NCI-H1694 treated with DMSO at 0.1 percent for 48 hours (cell line): Measurements from ENCODE around the gene SLC25A10.
A peak's percentile ranks its signal among the peaks of the same experiment; 100 is the strongest.
"Not testable (repeated sequence)": the region's sequence is repeated elsewhere in the genome, so short reads cannot be mapped to it uniquely, and the experiment has no call there.

Experiments
- DNase-seq: peaks from one replicate; lab custom pipeline; 2025; lab: John Stamatoyannopoulos, UW

SLC25A10 gene

DNA sequence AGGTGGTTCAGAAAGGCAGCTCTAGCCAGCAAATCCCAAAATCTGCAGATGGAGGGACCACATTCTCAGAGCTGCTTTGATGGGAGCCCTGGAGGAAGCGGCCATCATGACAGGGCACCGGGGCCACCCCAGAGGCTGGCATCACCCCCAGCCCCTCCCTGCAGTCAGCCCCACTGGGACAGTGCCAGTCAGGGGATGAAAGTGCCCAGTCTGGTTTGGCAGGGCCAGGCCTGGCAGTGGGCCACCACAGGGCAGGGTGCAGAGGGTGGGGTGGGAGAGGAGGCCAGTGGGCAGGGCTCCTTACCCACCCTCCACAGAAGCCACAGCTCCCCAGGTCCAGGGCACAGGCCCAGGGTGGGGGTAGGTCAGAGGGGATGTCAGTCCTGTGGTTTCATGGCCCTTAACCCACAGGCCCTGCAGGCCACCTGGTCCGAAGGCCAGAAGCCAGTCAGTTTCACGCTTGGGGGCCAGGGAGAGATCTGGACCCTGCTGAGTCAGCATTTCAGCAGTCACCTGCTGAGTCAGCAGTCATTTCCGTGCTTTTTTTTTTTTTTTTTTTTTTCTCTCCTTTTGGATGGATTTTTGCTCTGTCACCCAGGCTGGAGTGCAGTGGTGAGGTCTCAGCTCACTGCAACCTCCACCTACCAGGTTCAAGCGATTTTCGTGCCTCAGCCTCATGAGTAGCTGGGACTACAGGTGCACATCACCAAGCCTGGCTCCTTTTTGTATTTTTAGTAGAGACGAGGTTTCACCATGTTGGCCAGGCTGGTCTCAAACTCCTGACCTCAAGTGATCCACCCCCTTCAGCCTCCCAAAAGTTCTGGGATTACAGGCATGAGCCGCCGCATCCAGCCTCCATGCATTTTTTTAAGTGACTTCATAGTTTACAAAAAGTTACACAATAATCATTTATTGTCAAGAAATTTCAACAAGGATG is 10.4 kb downstream of the SLC25A10 start:
- no peak for DNase-seq

DNA sequence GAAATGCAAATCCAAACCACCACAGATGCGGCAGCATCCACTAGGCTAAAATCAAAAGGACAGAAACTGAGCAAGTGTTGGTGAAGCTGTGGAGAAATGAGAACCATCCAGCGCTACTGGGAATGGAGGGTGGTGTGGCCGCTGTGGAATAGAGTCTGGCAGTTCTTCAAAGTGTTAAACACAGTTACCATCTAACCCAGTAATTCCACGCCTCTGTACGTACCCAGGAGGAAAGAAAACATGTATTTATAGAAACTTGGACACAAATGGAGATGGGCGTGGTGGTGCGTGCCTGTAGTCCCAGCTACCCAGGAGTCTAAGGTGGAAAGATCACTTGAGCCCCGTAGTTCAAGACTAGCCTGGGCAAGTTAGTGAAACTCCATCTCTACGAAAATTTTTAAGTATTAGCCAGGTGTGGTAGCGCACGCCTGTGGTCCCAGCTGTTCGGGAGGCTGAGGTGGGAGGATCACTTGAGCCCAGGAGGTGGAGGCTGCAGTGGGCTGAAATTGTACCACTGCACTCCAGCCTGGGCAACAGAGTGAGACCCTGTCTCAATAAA is 11.6 kb downstream of the SLC25A10 start:
- no peak for DNase-seq

DNA sequence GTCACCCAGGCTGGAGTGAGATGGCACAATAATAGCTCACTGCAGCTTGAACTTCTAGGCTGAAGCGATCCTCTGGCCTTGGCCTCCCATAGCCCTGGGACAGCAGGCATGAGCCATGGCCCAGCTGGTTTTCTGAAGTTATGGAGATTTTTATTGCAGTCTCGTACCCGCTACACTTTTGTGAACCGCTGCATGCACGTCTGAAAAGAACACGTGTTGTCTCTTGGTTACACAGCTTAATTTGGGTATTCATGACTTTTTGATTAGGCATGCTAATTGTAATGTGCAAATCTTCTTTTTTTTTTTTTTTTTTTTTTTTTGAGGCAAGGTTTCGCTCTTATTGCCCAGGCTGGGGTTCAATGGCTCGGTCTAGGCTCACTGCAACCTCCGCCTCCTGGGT is 13.4 kb downstream of the SLC25A10 start:
- no peak for DNase-seq

DNA sequence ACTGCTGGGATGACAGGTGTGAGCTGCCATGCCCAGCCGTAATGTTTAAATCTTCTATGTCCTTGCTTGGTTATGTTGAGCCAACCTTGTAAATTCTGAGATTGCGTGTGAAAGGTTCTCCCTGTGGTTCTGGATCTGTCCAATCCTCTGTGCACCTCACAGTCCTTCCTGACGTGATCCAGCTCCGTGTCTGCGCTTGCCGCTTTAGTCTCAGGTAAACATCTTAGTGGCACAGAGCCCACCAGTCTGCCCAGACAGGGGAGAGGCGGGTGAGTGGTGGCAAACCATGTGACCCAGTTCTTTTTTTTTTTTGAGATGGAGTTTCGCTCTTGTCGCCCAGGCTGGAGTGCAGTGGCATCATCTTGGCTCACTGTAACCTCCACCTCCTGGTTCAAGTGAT is 13.9 kb downstream of the SLC25A10 start:
- no peak for DNase-seq

DNA sequence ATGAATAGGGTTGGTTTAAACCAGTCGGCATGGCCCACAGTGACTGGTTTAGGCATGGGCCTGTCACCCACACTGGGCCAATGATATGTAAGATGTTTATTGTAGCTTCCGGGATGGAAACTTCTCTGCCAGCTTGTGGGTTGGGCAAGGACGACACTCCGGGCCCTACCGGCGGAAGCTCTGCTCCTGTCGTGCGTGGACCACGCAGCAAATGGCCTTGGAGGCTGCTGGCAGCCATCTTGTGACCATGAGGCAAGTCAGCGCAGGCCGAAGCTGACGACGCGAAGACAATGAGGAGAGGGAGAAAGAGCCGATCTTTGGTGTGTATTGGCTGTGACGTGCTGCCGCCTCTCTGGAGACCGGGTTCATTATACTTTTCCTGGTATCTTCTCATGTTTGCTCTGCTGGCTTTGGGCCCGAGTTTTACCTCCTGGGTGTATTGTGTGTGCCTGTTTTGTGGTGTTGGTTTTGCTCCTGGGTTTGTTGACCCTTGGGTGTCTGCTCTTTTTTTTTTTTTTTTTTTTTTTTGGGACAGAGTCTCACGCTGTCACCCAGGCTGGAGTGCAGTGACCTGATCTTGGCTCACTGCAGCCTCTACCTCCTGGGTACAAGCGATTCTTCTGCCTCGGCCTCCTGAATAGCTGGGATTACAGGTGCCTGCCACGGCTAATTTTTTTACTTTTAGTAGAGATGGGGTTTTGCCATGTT is 15.4 kb downstream of the SLC25A10 start:
- no peak for DNase-seq

DNA sequence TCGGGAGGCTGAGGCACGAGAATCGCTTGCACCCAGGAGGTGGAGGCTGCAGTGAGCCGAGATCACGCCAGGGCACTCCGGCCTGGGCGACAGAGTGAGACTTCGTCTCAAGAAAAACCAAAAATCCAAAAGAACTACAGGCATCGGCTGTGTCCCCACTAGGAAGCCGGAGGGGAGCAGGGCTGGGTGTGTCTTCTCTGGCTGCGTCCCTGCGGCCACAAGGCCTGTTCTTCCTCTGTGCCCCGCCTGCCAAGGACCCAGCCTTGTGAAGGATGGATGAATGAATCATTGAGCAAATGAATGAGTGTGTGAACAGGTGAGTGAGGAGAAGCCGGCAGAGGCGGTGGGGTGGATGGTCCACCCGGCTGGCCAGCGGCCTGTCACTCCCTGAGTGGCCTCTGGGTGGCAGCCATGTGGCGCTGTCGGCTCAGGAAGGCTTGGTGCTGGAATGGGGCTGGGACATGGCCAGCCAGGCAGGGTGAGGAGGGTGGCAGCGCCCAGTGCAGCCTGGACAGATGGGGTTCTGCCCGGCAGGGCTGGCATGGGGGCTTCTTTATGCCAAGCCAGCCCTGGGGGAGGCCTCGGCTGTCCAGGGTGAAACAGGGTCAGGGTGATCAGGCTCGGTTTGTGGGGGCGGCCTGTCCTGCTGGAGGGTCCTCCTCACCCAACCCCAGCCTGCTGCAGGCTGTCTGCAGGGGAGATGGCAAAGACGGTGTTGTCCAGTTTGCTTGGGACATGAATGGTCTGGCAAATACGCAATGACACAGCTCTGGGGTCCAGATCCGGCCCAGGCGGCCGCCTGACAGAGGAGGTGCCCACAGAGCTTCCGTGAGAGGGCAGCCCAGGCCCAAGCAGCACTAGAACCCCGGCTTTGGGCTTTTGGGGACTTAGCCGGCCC is 21.7 kb downstream of the SLC25A10 start:
- DNase-seq: peak; percentile 51

DNA sequence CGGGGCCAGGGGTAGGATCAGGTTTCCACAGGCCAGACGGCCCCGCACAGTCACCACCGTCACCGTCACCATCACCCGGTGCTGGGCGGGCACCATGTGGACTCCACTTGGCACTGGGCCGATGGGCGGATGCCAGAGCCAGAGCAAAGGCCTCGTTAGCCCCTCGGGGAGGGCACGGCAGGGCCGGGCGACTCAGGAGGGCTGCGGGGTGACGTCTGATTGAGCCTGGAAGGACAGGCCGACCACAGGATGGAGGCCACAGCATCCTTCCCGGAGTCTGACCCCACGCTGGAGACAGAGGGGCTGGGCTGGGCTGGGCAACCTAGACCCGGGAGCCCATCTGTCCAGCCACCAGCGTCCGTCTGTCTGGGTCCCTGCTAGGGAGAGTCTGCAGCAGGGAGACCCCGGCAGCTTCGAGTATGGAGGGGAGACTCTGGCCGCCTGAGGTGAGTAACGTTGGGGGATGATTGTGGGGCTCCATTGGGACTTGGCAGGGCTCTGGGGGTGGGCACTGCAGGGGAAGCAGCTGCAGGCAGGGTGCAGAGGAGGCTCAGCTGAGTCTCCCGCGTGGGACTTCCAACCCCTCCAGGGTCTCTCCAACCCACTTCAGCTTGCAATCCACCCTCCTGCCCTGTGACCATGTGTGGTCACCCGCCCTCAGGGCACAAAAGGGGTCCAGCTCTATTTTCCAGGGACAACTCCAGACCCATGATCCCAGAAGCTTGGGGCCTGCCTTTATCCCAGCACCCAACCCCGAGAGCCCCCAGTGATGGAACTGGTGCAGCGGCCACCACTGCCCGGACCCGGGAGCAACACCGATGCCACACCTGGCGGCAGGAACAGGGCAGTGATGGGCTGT is 22.6 kb downstream of the SLC25A10 start:
- no peak for DNase-seq

DNA sequence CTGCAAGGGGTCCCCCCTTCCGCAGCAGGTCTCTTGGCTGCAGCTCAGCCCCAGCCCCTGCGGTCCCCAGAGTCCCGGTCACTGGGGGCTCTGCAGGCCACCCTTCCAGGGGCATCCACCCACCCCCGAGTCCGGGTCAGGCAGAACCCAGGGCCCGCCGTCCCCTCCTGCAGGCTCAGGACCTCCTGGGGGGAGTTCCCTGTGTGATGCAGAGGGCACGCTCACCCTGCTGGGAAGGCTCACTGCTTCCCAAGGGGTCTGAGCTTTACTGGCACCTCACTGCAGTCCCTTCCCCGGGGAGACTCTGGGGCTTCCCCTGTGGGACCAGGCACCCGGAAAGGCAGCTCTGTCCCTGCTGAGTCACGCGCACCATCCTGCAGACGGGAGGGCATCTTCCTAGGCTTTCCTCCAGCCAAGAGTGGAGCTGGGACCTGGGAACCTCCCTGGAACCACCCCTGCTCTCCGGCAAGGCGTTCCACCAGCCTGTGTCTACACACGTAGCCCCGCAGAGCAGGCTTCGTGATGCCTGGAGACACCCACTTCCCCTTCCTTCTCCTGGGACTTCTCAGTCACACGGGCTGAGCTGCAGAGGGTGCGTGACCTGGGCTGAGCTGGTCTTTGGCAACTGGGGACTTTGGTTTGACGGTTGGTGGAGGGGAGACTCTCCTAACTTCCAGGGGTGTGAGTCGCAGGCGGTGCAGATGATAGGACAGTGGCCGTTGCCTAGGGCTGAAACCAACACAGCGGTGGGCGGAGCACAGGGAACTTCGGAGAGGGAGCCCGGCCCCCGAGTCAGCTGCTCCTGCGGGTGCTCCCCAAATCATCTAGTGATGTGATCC is 23.4 kb downstream of the SLC25A10 start:
- peak; percentile 54 for DNase-seq

DNA sequence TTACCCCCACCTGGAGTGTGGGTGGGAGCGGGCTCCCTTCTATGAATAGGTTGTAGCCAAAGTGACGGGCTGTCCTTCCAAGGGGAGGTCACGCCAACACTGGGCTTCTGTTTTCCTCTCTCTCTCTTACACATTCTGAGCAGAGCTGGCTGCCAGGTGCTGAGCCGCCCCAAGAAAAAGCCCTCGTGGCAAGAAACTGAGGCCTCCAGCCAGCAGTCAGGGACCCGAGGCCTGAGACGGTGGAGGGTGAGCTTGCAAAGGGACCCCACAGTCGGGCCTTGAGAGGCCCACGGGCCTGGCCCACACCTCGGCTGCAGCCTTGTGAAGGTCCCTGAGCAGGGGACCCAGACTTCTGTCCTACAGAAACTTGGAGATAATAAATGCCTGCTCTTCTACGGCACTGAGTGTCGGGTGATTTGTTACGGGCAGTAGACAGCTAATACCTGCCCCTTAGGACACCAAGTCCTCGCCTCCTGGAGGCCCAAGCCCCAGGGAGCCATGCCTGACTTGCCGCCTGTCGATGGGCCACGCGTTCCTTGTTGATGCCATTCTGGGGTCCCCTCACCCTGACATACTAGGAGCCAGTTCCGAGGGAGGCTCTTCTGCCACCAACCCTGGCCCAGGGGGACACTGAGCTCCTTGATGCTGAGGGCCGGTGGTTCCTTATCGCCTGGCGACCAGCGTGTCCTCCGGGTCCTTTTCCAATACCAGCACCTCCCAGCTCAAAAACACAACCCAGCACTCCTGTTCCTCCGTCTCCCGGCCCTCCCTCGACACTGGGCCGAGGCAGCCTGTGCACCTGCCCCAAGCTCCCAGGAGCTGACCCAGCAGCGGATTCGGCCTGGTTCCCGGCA is 26.1 kb downstream of the SLC25A10 start:
- DNase-seq: no peak

DNA sequence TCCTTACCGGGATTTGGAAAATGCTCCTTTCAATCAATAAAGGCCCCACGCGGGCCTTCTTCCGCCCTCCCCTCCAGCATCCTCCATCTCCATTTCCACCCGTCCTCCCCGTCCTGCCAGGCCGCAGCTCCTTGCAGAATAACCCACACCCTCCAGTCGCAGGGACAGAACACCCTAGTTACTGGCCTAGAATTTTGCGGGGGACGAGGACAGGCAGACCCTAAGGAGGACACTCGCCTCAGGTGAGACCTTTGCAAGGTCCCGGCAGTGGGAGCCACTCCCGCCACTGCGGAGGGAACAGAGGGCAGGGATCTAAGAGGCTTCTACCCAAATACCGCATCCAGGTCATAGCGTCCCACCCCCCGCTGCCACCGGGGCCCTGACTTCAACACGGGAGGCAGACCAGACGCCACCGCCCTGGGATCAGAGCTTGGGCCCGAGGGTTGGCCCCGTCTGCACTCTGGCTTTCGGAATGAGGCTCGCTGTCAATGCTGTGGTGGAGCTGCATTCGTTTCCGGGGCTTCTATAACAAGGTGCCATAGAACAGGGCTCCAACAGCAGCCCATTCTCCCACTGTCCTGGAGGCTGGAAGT is 26.8 kb downstream of the SLC25A10 start:
- DNase-seq: no peak

DNA sequence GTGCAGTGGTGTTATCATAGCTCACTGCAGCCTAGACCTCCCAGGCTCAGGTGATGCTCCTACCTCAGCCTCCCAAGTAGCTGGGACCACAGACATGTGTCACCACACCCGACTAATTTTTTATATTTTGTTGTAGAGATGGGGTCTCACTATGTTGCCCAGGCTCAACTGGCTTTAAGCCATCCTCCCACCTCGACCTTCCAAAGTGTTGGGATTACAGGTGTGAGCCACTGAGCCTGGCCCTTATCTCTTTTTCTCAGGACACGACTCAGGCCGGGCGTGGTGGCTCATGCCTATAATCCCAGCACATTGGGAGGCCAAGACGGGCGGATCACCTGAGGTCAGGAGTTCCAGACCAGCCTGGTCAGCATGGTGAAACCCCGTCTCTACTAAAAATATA is 27.5 kb downstream of the SLC25A10 start:
- not testable (repeated sequence) for DNase-seq

DNA sequence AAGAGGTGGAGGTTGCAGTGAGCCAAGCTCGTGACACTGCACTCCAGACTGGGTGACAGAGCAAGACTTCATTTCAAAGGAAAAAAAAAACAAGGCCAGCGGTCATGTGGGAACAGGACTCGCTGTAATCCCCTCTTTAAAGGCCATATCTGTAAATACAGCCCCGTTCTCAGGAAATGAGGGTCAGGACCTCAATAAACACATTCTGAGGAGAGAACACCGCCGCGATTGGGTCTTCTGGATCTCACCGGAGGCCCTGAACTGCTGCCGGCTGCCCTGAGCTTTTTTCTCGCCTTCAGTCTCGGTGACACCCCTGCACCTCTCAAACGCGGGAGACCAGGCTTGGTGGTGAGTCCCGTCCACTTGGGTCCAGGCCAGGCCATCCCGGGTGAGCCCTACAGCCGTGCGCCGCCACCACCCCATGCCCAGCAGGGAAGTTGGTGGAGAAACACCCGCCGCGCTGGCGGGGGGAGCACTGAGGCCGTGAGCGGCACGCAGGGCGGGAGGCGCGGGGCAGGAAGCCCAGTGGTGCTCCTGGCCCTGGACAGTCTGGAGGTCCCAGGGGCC is 28.4 kb downstream of the SLC25A10 start:
- DNase-seq: no peak

DNA sequence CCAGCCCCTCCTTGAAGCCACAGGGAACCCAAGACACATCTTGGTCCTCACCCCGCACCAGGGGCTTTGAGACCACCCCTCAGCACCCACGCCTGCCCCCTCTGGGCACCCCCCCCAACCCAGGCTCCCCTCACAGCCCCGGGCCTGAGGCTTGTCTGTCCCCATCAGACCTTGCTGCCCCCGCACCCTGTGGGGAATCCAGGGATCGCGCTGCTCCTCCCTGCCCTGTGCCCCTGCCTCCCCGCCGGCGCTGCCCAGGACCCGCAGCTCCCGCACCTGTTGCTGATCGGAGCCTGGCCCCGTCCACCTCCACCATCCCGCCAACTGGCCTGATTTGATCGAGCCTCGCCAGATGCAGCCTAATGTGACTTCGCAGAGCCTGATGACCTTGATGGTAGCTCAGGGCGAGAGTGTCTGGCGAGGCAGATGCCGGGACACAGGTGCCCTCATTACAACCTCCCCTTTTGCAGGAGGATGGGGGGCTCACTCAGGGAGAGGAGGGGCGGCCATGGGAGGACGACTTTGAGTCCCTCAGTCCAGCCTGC is 29.0 kb downstream of the SLC25A10 start:
- no peak for DNase-seq

DNA sequence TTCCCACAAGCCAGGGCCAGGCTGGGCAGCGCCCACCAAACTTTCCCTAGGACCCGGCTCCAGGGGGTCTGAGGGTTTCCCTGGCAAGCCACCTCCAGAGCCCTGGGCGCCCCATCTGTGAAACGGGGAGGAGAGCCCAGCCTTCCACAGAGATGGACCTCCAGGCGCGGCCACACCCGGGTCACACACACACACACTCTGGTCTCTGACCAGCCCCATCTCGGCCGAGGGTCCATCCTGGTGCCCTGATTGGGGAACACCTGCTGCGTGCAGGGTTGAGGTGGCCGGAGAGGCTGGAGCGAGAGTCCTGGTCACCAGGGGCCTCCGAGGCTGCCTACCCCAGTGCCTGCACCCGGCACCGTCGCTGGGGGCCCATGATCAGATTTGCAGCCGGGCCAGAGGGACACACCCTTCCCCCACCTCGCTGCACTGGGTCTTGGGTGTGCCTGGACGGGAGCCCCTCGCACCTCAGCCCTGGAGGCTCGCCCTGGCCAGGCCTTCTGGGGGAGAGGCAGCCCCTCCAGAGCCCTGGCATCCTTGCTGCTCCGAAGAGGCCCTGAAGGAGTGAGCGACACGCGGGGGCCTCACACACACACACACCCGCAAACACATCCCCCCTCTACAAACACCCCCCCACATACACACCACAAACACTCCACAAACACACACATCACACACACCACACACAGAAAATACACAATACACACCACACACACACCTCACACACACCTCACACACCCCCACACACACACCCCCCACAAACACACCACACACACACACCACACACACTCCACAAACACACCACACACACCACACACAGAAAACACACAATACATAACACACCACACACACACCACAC is 29.7 kb downstream of the SLC25A10 start:
- no peak for DNase-seq
